B cell (primary cell): ENCODE data around the gene ARID3C.

ENCODE experiments used
- CTCF ChIP-seq: fragments of 200-600 bp; IDR thresholded peaks from one replicate; pipeline ENCODE4 v1.8.0; 2022; ENCODE audit warnings: antibody characterized with exemption, mild to moderate bottlenecking
- EZH2 ChIP-seq: IDR thresholded peaks from 2 replicates; pipeline ENCODE4 v1.6.1; 2012; ENCODE audit warnings: borderline replicate concordance, low read depth, mild to moderate bottlenecking, moderate library complexity, low read length; ENCODE audit not compliant: insufficient read depth, poor library complexity, severe bottlenecking

- no peak for TF ChIP-seq CTCF
- TF ChIP-seq EZH2 = no peak
Observed at GRCh38 chr9:34585946-34586669, 42.8 kb downstream of the ARID3C start.
